Gastroesophageal sphincter (tissue), 3 donors: Measurements from ENCODE around the gene COX7A2.

Source experiments
- CTCF ChIP-seq, 4 experiments: fragments of 200-600 bp in 2 of 4; fragments of 450-650 bp in 2 of 4; sonication (generic) in 1 of 4; IDR thresholded peaks; one replicate each; pipeline ENCODE4 v1.5.1; 2017 to 2019; ENCODE audit warnings: antibody characterized with exemption in 4 of 4, mild to moderate bottlenecking in 2 of 4, moderate library complexity in 2 of 4
- POLR2AphosphoS5 ChIP-seq: sonication (generic); formaldehyde crosslinking; IDR thresholded peaks from one replicate; pipeline ENCODE4 v1.6.1; 2017; ENCODE audit warnings: antibody characterized with exemption

GRCh38 chr6:75209184-75209723 lies 34.3 kb downstream of the COX7A2 start:
- TF ChIP-seq POLR2AphosphoS5, result no peak
- no peak for TF ChIP-seq CTCF (IDR thresholded peaks at IDR 0.05)
